IMR-90 (cell line): ENCODE measurements around the gene NAMPT.

Experiments
- CHD1 ChIP-seq: IDR thresholded peaks from 2 replicates; pipeline ENCODE4 v1.6.1; 2012; ENCODE audit warnings: low read depth, low read length, improper control_type of control experiment
- CTCF ChIP-seq: conservative IDR thresholded peaks from 2 replicates; pipeline ENCODE4 v1.5.1; 2012; ENCODE audit warnings: mild to moderate bottlenecking, low read depth, low read length, improper control_type of control experiment
- ELK1 ChIP-seq: fragments of 150-350 bp; IDR thresholded peaks from 2 replicates; pipeline ENCODE4 v1.6.1; 2016; ENCODE audit warnings: low read depth, mild to moderate bottlenecking, low read length, moderate library complexity, borderline replicate concordance
- FOS ChIP-seq: fragments of 150-350 bp; IDR thresholded peaks from 2 replicates; pipeline ENCODE4 v1.6.1; 2016; ENCODE audit warnings: low read depth, low read length
- MAFK ChIP-seq: IDR thresholded peaks from 2 replicates; pipeline ENCODE4 v1.6.1; 2012; ENCODE audit warnings: low read depth, low read length, improper control_type of control experiment
- MAZ ChIP-seq: IDR thresholded peaks from 2 replicates; pipeline ENCODE4 v1.6.1; 2012; ENCODE audit warnings: low read depth, mild to moderate bottlenecking, low read length, improper control_type of control experiment, moderate library complexity, borderline replicate concordance
- MXI1 ChIP-seq: IDR thresholded peaks from 2 replicates; pipeline ENCODE4 v1.6.1; 2012; ENCODE audit warnings: low read depth, mild to moderate bottlenecking, low read length, moderate library complexity, borderline replicate concordance
- POLR2A ChIP-seq: IDR thresholded peaks from 2 replicates; pipeline ENCODE4 v1.6.1; 2012; ENCODE audit warnings: mild to moderate bottlenecking, low read depth, low read length
- RAD21 ChIP-seq: IDR thresholded peaks from 2 replicates; pipeline ENCODE4 v1.6.1; 2012; ENCODE audit warnings: low read length, improper control_type of control experiment
- RCOR1 ChIP-seq: IDR thresholded peaks from 2 replicates; pipeline ENCODE4 v1.6.1; 2012; ENCODE audit warnings: mild to moderate bottlenecking, low read length, improper control_type of control experiment; ENCODE audit not compliant: insufficient replicate concordance
- RFX5 ChIP-seq: IDR thresholded peaks from 2 replicates; pipeline ENCODE4 v1.8.0; 2012; ENCODE audit warnings: low read depth, mild to moderate bottlenecking, low read length, moderate library complexity
- SMC3 ChIP-seq: fragments of 150-350 bp; IDR thresholded peaks from 2 replicates; pipeline ENCODE4 v1.6.1; 2016; ENCODE audit warnings: low read depth, mild to moderate bottlenecking, antibody characterized with exemption, low read length, moderate library complexity
- USF2 ChIP-seq: fragments of 150-350 bp; IDR thresholded peaks from 2 replicates; pipeline ENCODE4 v1.6.1; 2017; ENCODE audit warnings: mild to moderate bottlenecking, antibody characterized with exemption, low read length, low read depth

GRCh38 chr7:106265133-106265532, 19.6 kb downstream of the NAMPT start:
- TF ChIP-seq RFX5 (no peak), CTCF (no peak), FOS (no peak), MAFK (no peak), ELK1 (no peak), SMC3 (no peak), MAZ (no peak), USF2 (no peak), POLR2A (no peak), RAD21 (no peak), RCOR1 (no peak), MXI1 (no peak), CHD1 (no peak)
